Retina (tissue), 1 donor: ENCODE measurements around the gene ESPN.
A peak's percentile ranks its signal among the peaks of the same experiment; 100 is the strongest.
"Not testable (repeated sequence)": the region's sequence is repeated elsewhere in the genome, so short reads cannot be mapped to it uniquely, and the experiment has no call there.

ENCODE experiments used
- DNase-seq: peaks from one replicate; pipeline ENCODE4 v3.0.0-alpha.2; 2016

ESPN gene

GRCh38 chr1:6429660-6430411 lies 5.3 kb downstream of the ESPN start:
- DNase-seq, result peak; percentile 51

GRCh38 chr1:6431645-6432579 lies 7.3 kb downstream of the ESPN start:
- DNase-seq, result peak; percentile 28

- peak; percentile 49 for DNase-seq
Measured at GRCh38 chr1:6434186-6434585, 9.6 kb downstream of the ESPN start.

- DNase-seq, result peak; percentile 61
Measured at GRCh38 chr1:6435129-6435528, 10.6 kb downstream of the ESPN start.

- peak; percentile 51 for DNase-seq
Measured at GRCh38 chr1:6435547-6435946, 11.0 kb downstream of the ESPN start.

GRCh38 chr1:6436277-6436676 lies 11.7 kb downstream of the ESPN start:
- DNase-seq, result not testable (repeated sequence)

- peak; percentile 53 for DNase-seq
Measured at GRCh38 chr1:6437012-6437700, 12.6 kb downstream of the ESPN start.

GRCh38 chr1:6438047-6438525 lies 13.5 kb downstream of the ESPN start:
- DNase-seq, result peak; percentile 82

GRCh38 chr1:6440198-6441126 lies 15.9 kb downstream of the ESPN start:
- peak; percentile 66 for DNase-seq

GRCh38 chr1:6441586-6441985 lies 17.0 kb downstream of the ESPN start:
- no peak for DNase-seq

GRCh38 chr1:6443339-6444115 lies 19.0 kb downstream of the ESPN start:
- DNase-seq, result no peak

- DNase-seq, result no peak
Measured at GRCh38 chr1:6444377-6444776, 19.8 kb downstream of the ESPN start.

- peak; percentile 53 for DNase-seq
Measured at GRCh38 chr1:6445062-6445763, 20.6 kb downstream of the ESPN start.

- not testable (repeated sequence) for DNase-seq
Measured at GRCh38 chr1:6445929-6446328, 21.4 kb downstream of the ESPN start.

- DNase-seq, result peak; percentile 39
Measured at GRCh38 chr1:6446665-6447015, 22.1 kb downstream of the ESPN start.

GRCh38 chr1:6447016-6447817 lies 22.6 kb downstream of the ESPN start:
- DNase-seq, result peak; percentile 86

GRCh38 chr1:6447818-6448748 lies 23.5 kb downstream of the ESPN start:
- DNase-seq, result peak; percentile 63
